Nucleus accumbens (tissue), 56 donors: Measurements from ENCODE around the gene ANGPT4.

Experiments used
- DNase-seq, 56 donors: peaks; one replicate each; lab custom pipeline; 2025; lab: John Stamatoyannopoulos, UW

ANGPT4 gene

DNA sequence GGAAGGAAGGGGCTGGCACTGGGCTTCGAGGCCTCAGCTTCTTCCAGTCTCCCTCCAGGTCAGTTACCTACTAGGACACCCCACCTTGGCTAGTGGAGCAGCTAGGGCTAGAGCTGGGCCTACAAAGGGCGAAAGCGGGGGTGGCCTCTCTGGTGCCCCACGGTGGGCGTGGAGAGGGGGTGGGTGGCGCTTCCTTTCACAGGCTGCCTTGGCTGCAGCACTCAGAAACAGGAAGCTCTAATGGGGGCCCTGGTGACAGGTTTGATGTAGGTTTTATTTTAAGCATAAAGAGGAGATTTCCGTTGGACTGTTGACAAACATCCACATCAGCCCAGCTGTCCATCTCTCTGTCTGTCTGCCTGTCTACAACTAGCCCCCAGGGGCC, 69.2 kb downstream of the ANGPT4 start:
- peak in 5 of 56 donors; percentile 3 to 13 (median 5) for DNase-seq

DNA sequence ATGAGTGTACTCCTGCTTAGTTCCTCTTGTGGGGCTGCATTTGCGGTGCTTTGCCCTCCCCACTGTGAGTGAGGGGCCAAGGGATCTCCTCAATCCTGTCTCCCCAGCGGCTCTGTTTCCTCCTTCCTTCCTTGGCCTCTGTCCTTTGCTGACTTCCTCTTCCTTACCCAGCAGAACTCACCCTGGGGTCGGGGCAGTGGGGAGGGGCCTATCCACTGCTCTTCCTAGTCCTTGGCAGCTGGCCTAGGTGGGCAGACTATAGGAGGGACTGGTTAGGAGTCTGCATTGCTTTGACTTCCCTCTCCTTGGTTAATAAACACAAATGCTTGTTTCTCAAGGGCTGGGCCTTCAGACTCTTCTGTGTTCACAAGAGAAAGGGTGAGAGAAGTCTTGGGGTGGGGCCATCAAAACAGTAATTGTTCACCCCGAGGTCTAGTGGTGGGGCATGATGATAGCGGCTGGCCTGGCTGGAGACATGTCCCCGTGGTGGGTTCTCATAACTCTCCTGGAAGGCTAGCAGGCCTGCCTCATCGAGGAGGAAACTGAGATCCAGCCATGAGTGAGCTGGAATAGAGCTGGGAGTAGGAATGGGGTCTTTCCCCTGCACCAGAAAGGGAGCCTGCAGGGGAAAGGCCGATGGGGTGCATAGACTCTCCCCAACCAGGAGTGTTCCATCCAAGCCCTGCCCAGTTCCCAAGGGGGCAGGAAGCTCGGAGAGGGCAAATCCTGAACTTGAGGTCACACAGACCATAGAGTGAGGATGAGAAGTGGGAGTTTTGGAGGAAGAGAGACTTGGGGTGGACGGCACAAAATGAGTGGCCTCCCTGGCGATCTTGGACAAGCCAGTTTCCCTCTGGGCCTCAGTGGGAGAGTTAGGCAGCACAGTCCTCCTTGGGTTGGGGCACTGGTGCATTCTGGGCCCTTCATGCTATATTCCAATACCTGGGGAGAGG, 69.9 kb downstream of the ANGPT4 start:
- no peak for DNase-seq

DNA sequence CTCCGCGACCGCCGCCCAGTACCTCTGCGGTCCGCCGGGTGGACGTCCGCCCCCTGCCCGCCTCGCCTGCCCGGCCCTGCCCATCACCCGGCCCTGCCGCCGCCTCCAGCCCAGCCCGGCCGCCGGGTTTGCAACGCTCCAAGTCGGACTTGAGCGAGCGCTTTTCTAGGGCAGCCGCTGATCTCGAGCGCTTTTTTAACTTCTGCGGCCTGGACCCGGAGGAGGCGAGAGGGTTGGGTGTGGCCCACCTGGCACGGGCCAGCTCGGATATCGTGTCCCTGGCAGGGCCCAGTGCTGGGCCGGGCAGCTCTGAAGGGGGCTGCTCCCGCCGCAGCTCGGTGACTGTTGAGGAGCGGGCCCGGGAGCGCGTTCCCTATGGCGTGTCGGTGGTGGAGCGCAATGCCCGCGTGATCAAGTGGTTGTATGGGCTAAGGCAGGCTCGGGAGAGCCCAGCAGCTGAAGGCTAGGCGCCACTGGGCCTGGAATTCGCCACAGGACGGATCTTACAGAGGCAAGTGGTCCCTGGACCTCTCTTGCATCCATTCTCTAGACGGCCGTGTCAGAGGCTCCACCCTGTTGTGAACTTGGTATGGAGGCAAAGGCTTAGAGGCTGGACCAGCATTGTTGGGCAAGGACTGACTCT, 70.8 kb downstream of the ANGPT4 start:
- DNase-seq, result no peak

DNA sequence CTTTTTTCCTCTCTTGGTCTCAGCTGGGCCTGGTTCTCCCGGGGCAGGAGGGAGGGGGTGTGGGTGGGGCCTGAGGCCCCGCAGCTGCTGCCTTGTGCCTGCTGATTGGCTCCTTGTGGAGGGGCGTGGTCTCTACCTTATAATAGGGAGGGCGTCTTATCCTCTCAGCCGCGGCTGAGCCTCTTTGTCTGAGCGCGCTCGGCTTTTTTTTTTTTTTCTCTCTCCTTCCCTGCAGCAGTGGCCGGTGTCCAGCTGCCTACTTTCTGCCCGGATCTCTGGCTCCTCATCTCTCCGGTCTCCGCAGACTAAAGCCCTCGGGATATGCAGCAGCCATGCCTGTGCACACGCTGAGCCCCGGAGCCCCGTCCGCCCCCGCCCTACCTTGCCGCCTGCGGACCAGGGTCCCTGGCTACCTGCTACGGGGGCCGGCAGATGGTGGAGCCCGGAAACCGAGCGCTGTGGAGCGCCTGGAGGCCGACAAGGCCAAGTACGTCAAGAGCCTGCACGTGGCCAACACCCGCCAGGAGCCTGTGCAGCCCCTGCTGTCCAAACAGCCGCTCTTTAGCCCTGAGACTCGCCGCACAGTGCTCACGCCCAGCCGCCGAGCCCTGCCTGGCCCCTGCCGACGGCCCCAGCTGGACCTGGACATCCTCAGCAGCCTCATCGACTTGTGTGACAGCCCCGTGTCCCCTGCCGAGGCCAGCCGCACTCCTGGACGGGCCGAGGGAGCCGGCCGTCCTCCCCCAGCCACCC, 71.5 kb downstream of the ANGPT4 start:
- DNase-seq, result peak in 54 of 56 donors; percentile 3 to 90 (median 68)

DNA sequence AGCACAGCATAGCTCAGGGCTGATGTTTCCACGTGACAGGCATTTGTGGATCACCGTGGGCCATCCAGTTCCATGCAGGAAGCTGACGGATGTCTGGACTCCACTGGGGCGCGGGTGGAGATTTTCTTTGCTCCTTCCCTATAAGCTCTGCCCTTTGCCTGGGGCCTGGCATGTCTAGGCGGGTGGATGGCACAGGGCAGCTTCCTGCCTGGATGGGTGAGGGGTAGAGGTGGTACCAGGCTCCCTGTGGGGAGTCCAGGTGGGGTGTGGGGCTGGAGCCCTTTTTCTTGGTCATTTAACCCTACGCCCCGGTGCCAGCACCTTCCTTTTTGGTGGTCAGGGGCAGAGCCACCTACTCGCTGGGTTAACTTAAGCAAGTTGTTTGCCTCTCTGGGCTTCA, 72.2 kb downstream of the ANGPT4 start:
- DNase-seq, result no peak

DNA sequence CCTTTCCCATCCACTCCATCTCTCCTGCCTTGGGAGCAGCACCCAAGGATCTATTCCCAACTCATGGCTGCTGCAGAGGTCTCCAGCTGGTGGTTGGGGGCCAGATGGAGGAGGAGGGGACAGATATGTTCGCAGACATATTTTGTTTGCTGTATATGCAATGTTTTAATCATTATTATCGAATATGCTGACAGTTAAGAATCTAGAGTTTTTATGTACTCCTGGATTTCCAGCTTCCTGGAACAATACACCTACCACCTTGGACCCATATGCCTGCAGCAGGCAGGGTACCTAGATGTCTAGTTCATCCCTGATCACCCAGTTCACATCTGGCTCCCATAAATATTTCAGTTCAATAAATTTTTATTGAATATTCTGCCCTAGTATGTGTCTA, 73.6 kb downstream of the ANGPT4 start:
- no peak for DNase-seq

DNA sequence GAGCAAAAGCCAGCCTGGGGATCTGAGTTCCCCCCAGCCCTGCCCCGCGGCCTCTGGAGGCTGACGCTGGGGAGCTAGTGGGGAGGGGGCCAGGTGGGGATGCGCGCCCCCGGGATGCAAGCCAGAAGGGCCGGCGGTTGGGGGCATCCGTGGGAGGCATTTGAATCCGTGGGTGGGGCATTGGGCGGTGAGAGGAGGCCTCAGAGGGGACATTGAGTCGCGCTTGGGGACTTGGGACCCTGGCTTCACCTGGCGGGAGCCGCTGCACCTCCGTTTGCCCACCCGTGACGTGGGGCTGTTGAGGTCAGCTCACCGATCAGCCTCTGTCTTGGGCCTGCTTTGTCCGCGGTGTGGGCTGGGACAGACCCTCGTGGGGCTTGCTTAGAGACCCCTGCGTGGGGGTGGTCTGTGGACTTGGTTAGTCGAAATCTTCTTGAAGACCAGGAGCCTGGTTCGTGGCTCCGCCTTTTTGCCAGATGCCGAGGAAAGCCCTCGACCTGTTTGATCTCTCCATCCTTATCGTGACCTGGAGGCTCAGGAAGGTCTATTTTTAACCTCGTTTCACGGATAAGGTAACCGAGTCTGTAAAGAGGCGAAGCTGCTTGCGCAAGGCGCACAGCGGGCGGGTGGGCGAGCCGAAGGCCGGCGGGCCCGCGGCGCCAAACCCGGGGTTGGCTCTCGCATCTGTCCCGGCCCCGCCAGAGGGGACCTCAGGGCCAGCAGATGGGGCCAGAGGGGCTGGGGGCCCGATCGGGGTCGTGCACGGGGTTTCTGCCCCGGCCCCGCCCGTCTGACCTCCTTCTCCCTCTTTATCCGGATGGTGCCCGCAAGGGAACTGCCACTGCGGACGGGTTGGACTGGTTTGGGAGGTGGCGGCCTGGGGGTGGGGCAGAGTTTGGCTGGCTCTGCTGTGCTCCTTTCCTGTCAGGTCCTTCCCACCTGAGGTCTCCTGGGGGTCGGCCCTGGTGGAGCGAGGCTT, 74.3 kb downstream of the ANGPT4 start:
- no peak for DNase-seq

DNA sequence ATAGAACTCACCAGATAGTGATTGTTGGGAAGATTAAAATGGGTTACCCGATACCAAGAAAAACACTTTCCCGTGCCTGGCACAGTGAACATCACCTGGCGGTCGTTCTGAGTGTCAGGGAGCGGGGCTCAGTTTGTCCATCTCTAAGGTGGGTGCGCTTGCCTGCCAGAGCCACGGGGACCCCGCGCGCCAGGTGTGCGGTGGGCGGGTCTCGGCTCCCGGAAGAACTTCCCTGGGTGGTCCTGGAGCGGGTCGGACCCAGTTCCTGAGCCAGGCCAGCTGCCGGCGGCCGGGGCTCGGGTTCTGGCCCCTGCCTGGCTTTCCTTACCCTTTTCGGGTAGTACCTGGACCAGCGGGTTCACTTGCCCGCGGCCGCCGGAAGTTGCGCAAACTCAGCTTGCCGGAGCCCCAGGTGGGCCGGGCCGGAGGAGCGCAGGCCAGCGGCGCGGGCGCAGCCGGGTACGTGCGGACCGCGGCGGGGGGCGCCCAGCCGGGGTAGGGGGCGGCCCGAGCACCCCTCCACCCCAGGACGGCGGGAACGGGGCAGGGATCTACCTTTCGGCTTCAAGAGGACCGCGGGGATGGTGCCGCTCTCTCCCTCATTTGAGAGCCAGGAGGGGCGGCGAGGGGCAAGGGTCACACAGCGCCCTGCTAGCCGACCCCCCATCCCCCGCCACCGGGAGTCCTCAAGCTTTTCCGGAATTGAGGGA, 75.1 kb downstream of the ANGPT4 start:
- no peak for DNase-seq

DNA sequence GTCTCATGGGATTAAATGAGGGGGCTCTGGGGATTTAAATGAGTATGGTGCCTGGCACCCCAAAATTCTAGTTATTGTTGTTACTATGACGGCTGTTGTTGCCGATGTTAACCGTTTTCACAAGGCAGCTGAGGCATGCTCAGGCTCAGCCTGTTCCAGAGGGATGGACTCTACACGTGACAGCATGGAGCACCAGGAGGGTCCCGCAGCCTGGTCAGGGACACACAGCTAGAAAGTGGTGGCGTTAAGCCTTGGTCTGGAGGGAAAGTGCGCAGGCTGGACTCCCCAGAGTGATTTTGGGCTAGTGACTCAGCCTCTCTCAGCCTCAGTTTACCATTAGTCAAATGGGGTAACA, 75.7 kb downstream of the ANGPT4 start:
- no peak for DNase-seq

DNA sequence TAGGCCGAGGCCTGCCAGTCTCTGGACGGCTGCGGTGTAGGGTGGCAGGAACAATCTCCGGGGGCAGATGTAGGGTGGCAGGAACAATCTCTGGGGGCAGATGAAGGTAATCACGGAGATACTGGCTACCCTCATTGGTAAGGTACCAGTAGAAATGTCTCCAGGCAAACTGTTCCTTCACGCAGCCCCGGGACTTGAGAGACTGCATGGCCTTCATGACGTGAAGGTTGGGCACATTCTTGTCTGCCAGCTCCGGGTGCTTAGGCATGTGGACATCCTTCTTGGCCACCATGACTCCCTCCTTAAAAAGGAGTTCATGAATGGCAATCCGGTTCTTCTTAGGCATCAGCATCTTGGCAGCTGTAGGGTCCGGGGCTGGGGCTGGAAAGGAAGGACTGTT, 76.5 kb downstream of the ANGPT4 start:
- DNase-seq, result no peak

DNA sequence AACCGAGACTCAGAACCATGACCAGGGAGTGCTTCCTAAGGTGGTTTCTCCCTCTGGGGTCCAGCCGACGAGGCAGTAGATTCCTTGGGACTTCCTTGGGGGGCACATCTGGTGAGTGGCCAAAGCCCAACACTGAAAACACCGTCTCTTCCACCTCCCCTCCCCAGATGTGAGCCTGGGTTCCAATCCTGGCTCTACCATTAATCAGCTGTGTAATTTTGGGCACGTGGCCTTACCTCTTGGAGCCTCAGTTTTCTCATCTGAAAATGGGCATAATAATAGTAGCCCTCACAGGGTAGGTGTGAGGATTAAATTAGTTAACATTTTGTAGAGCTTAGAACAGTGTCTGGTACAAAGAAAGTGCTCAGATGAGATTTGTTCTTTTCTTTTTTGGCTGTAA, 77.1 kb downstream of the ANGPT4 start:
- no peak for DNase-seq

DNA sequence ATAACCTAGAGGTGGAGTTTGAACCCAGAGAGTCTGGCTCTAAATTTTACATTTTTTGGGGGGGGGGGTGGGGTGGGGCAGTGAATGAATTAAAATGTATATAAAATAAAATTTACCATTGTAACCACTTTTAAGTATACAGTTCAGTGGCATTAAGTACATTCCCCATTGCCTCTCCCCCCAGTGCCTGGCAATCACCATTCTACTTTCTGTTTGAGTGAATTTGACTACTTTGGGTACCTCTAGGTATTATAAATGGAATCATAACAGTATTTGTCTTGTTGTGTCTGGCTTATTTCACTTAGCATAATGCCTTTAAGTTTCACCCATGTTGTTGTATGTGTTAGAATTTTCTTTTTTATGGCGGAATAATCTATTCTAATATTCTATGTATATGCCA, 79.9 kb downstream of the ANGPT4 start:
- no peak for DNase-seq

DNA sequence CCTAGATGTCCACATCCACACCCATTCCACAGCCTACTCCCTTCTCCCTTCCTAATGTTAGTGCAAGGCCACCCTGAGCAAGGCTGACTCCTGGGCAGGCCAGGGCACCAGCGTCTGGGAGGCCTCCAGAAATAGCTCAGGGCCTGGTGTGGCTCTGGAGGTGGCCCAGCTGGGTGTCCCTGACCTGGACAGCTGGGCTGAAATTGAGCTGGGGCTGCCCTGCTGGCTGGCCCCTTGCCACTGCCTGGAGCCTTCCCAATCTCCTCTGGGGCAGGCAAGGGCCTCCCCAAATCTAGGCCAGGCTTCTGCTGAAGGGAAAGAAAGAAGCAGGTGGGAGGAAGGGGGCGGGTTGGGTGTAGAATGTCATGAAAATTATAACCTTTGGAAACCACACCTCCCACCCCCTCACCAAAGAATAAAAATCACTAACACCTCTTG, 80.5 kb downstream of the ANGPT4 start:
- DNase-seq, result peak in 17 of 56 donors; percentile 2 to 45 (median 17)

DNA sequence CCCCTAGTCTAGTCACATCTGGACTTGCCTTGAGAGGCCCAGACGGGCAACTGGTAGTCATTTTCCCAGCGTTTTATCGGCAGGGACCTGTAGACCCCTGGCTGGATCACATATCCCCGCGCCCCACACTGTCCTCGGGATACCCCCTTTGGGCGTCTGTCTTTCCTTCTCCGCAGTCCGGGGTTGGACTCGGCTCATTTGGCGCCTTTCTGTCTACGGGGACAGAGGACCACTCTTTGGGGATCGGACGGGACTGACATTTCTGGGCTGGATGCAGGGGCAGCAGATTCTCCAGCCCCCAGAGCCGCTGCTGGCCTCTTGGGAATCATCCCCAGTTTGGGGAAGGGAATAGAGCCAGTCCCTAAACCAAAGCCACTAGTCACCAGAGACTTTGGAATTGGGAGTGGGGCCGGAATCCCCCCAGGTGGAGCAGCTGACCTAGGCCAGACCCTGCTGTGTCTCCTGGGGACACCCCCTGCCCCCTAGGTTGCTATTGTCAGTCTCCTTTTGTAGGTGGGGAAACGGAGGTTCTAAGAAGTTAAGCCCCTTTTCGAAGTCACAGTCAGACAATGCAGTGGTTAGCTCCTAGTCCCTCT, 81.9 kb downstream of the ANGPT4 start:
- no peak for DNase-seq

DNA sequence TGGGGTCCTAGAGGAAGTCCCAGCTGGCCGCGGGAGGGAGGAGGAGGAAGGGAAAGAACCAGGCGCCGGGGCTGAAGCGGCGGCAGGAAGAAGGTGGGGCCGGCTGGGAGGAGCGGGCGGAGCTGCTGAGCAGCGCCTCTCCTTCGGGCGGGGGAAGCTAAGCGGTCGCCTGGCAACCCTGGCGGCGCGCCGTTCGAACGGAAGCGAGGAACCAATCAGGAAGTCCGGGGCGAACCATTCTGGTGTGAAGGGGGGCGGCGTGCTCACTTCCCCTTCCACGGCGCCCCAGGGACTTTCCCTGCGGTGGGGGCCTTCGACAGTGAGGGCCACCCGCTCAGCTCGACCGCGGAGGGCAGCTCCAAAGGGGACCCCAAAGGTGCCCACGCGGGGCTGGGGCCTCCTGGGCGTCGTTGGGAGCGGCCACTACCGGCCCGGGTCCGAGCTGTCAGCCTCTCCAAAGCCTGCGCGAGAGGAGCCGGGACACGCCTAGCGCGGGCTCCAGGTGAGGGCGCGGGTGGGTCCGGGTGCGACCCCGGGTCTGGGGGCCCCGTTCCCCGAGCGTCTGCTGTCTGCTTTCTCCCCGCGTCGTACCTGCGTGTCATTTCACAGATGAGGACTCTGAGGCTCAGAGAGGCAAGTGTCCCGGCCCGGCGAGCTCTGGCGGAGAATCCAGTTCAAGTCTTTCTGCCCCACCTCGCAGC, 82.5 kb downstream of the ANGPT4 start, which contains the start of gene FAM110A:
Gene FAM110A, plus strand, starts transcription at position 266 of the 701 bp plus-strand sequence. CDS start 11,090 bp downstream, outside the sequence.
- DNase-seq, result peak in 55 of 56 donors; percentile 22 to 95 (median 84)

DNA sequence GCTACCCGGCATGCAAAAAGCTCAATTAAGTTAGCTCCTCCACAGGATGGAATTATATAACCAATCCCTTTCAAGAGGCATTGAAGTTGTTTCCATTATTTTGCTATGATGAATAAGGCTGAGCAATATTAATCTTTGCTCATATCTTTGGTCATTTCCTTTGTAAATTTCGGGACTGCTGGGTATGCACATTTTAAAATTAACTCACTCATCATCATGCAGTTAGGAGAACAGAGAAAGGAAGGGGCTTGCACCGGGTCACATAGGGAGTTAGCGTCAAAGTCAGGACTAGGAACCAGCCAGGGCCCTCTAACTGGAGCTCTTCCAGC, 83.0 kb downstream of the ANGPT4 start:
- DNase-seq, result peak in 1 of 56 donors; percentile 28

DNA sequence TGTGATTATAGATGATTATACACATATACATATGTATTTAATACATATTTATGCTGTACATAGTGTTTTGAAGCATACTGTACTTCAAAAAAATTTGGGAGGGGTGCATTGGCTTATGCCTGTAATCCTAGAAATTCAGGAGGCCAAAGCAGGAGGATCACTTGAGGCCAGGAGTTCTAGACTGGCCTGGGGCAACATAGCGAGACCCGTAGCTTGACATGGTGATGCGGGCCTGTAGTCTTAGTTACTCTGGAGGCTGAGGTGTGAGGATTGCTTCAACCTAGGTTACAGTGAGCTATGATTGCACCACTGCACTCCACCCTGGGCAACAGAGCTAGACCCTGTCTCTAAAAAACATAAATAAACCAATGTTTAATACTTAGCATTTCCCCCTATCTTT, 84.2 kb downstream of the ANGPT4 start:
- DNase-seq, result no peak

DNA sequence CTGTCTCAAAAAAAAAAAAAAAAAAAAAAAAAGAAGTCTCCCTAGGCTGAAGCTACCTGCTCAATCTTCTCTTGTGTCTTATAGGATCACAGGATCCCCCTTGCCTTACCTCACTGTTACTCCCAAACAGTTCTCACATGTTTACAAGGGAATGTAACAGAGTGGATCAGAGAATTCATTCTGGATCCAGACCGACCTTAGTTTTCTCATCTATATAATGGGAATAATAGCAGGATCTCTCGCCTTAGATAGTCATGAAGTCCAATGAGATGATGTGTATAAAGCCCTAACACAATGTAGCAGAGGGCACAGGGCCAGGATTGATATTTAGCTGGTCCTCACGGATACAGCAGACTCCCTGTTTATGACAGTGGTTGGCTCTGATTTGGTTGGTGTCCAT, 84.9 kb downstream of the ANGPT4 start:
- DNase-seq, result no peak
